22Rv1 (cell line): ENCODE data around the gene MTNR1B.

ENCODE experiments used
- H3K27ac ChIP-seq: fragments of 450-650 bp; 2 replicates; pipeline ENCODE4 v1.5.1; 2017
- ZFX ChIP-seq: fragments of 450-650 bp; IDR thresholded peaks from 2 replicates; pipeline ENCODE4 v1.6.1; 2017; ENCODE audit warnings: antibody characterized with exemption, borderline replicate concordance
- TF ChIP-seq, protein P1 (sequence below): fragments of 450-650 bp; IDR thresholded peaks from 2 replicates; pipeline ENCODE4 v1.5.1; 2017; ENCODE audit warnings: mild to moderate bottlenecking

Gene MTNR1B

DNA sequence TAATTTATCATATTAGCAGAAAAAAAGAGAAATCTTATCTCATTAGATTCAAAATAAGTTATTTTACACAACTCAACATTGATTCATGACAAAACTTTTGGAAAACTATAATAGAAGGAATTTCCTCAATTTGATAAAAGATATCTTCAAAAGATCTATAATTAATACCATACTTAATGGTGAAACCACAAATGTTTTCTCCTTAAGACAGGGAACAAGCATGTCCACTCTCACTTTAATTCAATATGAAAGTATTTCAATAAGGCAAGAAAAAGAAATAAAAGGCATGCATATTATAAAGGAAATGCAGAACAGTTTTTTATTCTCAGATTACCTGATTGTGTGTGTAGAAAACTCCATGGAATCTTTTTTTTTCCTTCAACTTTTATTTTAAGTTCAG, 23.6 kb downstream of the MTNR1B start:
- H3K27ac ChIP-seq, result no peak overlapping the region
- TF ChIP-seq, protein P1, sequence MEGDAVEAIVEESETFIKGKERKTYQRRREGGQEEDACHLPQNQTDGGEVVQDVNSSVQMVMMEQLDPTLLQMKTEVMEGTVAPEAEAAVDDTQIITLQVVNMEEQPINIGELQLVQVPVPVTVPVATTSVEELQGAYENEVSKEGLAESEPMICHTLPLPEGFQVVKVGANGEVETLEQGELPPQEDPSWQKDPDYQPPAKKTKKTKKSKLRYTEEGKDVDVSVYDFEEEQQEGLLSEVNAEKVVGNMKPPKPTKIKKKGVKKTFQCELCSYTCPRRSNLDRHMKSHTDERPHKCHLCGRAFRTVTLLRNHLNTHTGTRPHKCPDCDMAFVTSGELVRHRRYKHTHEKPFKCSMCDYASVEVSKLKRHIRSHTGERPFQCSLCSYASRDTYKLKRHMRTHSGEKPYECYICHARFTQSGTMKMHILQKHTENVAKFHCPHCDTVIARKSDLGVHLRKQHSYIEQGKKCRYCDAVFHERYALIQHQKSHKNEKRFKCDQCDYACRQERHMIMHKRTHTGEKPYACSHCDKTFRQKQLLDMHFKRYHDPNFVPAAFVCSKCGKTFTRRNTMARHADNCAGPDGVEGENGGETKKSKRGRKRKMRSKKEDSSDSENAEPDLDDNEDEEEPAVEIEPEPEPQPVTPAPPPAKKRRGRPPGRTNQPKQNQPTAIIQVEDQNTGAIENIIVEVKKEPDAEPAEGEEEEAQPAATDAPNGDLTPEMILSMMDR, result no peak
- no peak for TF ChIP-seq ZFX

DNA sequence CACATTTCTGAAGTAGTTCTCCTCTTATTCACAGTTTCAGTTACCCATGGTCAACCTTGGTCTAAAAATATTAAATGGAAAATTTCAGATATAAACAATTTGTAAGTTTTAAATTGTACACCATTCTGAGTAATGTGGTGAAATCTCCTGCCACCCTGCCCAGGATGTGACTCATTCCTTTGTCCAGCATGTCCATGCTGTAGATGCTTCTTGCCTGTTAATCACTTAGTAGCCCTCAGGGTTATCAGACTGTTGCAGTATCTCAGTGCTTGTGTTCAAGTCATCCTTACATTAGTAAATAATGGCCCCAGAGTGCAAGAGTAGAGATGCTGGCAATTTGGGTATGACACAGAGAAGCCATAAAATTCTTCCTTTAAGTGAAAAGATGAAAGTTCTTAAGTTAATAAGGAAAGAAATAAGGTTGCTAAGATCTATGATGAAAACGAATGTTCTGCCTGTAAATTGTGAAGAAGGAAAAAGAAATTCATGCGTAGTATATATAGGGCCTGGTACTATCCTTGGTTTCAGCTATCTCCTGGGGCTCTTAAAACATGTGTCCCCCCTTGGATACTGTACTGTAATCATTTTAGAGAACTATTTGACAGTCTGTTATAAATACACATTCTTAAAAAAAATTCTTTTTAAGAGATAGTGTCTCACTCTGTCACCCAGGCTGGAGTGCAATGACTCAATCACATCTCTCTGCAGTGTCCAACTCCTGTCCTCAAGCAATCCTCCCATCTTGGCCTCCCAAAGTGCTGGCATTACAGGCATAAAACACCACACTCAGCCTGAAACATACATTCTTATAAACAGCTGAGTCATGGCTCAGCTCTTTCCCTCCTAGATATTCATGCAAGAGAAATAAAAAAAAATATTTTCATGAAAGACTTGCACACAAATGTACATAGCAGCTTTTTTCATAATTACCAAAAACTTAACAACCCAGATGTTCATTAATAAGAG, 31.3 kb downstream of the MTNR1B start:
- H3K27ac ChIP-seq, result no peak overlapping the region
- TF ChIP-seq, protein P1, result no peak
- no peak for TF ChIP-seq ZFX

DNA sequence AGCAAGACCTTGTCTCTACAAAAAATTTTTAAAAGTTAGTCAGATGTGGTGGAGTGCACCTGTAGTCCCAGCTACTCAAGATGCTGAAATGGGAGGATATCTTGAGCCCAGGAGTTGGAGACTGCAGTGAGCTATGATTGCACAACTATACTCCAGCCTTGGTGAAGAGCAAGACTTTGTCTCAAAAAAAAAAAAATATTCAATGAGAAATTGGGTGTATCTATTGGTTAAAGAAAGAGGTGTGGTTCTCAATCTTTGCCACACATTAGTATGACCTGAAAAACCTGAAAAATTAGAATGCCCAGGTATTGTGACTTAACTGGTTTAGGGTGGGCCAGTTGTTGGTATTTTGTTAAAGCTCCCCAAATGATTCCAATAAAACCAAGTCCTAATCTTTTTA, 32.4 kb downstream of the MTNR1B start:
- no peak for TF ChIP-seq ZFX
- TF ChIP-seq, protein P1, result no peak
- no peak overlapping the region for H3K27ac ChIP-seq

DNA sequence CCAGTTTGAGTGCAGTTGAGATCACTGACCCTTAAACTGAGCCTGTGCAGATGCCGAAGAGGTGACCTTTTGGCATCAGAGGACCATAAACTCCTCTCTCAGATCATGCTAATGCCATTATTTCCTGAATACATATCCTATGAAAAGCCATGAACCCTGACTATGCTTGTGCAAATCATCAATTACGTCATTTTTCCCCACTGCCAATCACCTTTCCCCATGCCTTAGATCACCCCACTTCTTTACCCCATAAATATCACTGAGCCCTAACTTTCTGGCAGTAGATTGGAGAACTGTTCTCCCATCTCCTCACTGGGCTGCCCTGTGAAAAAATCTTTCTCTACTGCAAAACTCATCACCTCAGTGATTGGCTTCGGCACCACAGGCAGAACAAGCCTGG, 32.9 kb downstream of the MTNR1B start:
- TF ChIP-seq ZFX, result no peak
- TF ChIP-seq, protein P1, result no peak
- no peak overlapping the region for H3K27ac ChIP-seq

GRCh38 chr11:93005239-93005638, 35.8 kb downstream of the MTNR1B start:
- TF ChIP-seq ZFX, result no peak
- TF ChIP-seq, protein P1, result no peak
- H3K27ac ChIP-seq, result no peak overlapping the region

DNA sequence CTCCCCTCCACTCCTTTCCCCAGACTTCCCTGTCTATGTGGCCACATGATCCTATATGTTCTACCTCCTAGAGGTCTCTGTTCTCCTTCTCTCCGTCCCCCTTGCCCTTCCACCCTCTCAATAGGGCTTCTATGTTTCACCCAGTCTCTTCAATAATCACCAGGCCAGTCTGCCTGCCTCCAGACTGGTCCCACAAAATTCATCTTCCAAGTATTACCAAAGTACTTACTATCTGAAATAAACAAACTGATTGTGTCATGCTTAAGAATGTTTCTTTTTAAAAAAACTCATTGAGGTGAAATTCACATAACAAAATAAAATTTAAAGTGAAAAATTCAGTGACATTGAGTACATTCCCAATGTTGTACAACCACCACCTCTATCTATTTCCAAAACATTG, 44.2 kb downstream of the MTNR1B start:
- no peak overlapping the region for H3K27ac ChIP-seq
- no peak for TF ChIP-seq ZFX
- TF ChIP-seq, protein P1, result no peak

GRCh38 chr11:93016595-93016994, 47.1 kb downstream of the MTNR1B start:
- no peak for TF ChIP-seq ZFX
- TF ChIP-seq, protein P1, result no peak
- H3K27ac ChIP-seq, result no peak overlapping the region
